CD4-positive, alpha-beta T cell (primary cell): ENCODE measurements around the gene DHPS. TPM values are rescaled to one million over a fixed set of nuclear protein-coding genes. Genes with fewer than 3 reads are reported as not detected.

Source experiments
- ATAC-seq: fragments of 200-7000 bp; cut with Tn5 transposase; one replicate; pipeline ENCODE4 v1.10.0; 2022; ENCODE audit warnings: mild to moderate bottlenecking; ENCODE audit not compliant: poor library complexity
- CTCF ChIA-PET: fragments of 350-600 bp; sonication (Branson Sonifier 250); formaldehyde crosslinking; loops from one replicate; lab custom pipeline; 2021; ENCODE audit warnings: antibody characterized with exemption, inconsistent platforms; lab: Charles Lee
- POLR2A ChIA-PET: fragments of 350-600 bp; sonication (Branson Sonifier 250); formaldehyde crosslinking; loops from one replicate; lab custom pipeline; 2021; ENCODE audit warnings: antibody characterized with exemption, inconsistent platforms; lab: Charles Lee
- DNase-seq, 14 experiments: peaks; one replicate each; pipeline ENCODE4 v3.0.0-alpha.2; 2013 to 2020; ENCODE audit warnings: mixed read lengths in 2 of 14
- H3K27ac ChIP-seq, 2 donors: one replicate each; pipeline versions ENCODE4 v1.5.1 to v1.7.0; 2013; ENCODE audit warnings: low read length in 2 of 2, low read depth in 1 of 2, mild to moderate bottlenecking in 1 of 2
- H3K27me3 ChIP-seq, 2 experiments: 1 replicate in 1 of 2; 2 replicates in 1 of 2; pipeline versions ENCODE4 v1.6.1 to v1.7.0; 2013; ENCODE audit warnings: low read length in 2 of 2, control low read depth in 1 of 2, mild to moderate bottlenecking in 1 of 2, moderate library complexity in 1 of 2; ENCODE audit not compliant: insufficient read depth in 2 of 2, control insufficient read depth in 1 of 2
- H3K36me3 ChIP-seq: one replicate; pipeline ENCODE4 v1.6.1; 2013; ENCODE audit warnings: low read length, control low read depth; ENCODE audit not compliant: insufficient read depth
- H3K4me1 ChIP-seq: one replicate; pipeline ENCODE4 v1.6.1; 2013; ENCODE audit warnings: low read length, control low read depth; ENCODE audit not compliant: insufficient read depth
- H3K4me3 ChIP-seq: one replicate; pipeline ENCODE4 v1.5.1; 2013; ENCODE audit warnings: mild to moderate bottlenecking, low read length, moderate library complexity
- H3K9me3 ChIP-seq, 2 experiments: 1 replicate in 1 of 2; 2 replicates in 1 of 2; pipeline versions ENCODE4 v1.6.1 to v1.7.0; 2013; ENCODE audit warnings: low read length in 2 of 2, mild to moderate bottlenecking in 2 of 2, control low read depth in 1 of 2, moderate library complexity in 1 of 2; ENCODE audit not compliant: control insufficient read depth in 1 of 2, insufficient read depth in 1 of 2
- H3K27ac Mint-ChIP-seq: one replicate; pipeline ENCODE4 v1.8.0; 2020; ENCODE audit warnings: mixed read lengths
- H3K27me3 Mint-ChIP-seq: one replicate; pipeline ENCODE4 v1.8.0; 2021; ENCODE audit warnings: mixed read lengths
- H3K36me3 Mint-ChIP-seq: one replicate; pipeline ENCODE4 v1.8.0; 2021; ENCODE audit warnings: low read depth, mixed read lengths
- H3K4me1 Mint-ChIP-seq: one replicate; pipeline ENCODE4 v1.8.0; 2021; ENCODE audit warnings: low read depth, mixed read lengths
- H3K4me3 Mint-ChIP-seq: one replicate; pipeline ENCODE4 v1.8.0; 2020; ENCODE audit warnings: mild to moderate bottlenecking, mixed read lengths
- H3K9me3 Mint-ChIP-seq: one replicate; pipeline ENCODE4 v1.8.0; 2020; ENCODE audit warnings: mixed read lengths
- CTCF ChIP-seq: fragments of 200-600 bp; IDR thresholded peaks from one replicate; pipeline ENCODE4 v1.8.0; 2022; ENCODE audit warnings: antibody characterized with exemption, mild to moderate bottlenecking
- intact Hi-C, 2 experiments: fragments of 100-400 bp; cut with DNase I in 1 of 2; cut with micrococcal nuclease in 1 of 2; formaldehyde crosslinking; loops; one replicate each; pipeline versions ENCODE4 v1.15.1 to v1.9.0; 2023 to 2025; cut with DNase I, micrococcal nuclease
- total RNA-seq, 174 experiments: library from RNA in 2 of 174; stranded (reverse) in 2 of 174; gene quantifications; one replicate each; pipeline ENCODE4 v1.2.3 and lab custom pipeline; 2021 to 2026

Gene DHPS
- total RNA-seq, 2 experiments from 2014 or later, result 112 to 113 TPM

- no peak overlapping the region for H3K27ac Mint-ChIP-seq
- Histone ChIP-seq H3K36me3 (peaks cover 2% of the 10 kb centered on the region), H3K27ac (no peak overlapping the region), H3K9me3 (no peaks in the 10 kb centered on the region), H3K4me1 (peaks cover 23% of the 10 kb centered on the region), H3K27me3 (no peaks in the 10 kb centered on the region), H3K4me3 (no peak overlapping the region)
- no peak for DNase-seq
- no peak for TF ChIP-seq CTCF
- H3K27me3 Mint-ChIP-seq, result no peaks in the 10 kb centered on the region
- intact Hi-C loops, result loop anchor here in 1 of 2 experiments (10.0 kb wide), 1 partner anchor 1190 kb away; the partner anchor contains the start of gene ZNF653
- CTCF ChIA-PET, result interaction anchor here (1.0 kb wide), 1 partner anchor 82 kb away, joined by 3 read pairs; no protein-coding TSS in a partner anchor
- peaks cover 16% of the 10 kb centered on the region for H3K36me3 Mint-ChIP-seq
- ATAC-seq, result no peak
- H3K9me3 Mint-ChIP-seq, result no peaks in the 10 kb centered on the region
- H3K4me3 Mint-ChIP-seq, result peak overlapping the region; percentile 20
- POLR2A ChIA-PET, result interaction anchor here (2.1 to 2.7 kb wide), 2 partner anchors 14 to 27 kb away, joined by 12 to 27 read pairs; partner anchors contain the start of gene DHPS
- H3K4me1 Mint-ChIP-seq, result peaks cover 11% of the 10 kb centered on the region
These were observed 13.4 kb upstream of the DHPS start for GRCh38 chr19:12695096-12695495.

GRCh38 chr19:12694641-12695040 is 13.0 kb upstream of the DHPS start:
- Mint-ChIP-seq H3K4me3 (no peak overlapping the region), H3K27me3 (no peaks in the 10 kb centered on the region), H3K27ac (no peak overlapping the region), H3K9me3 (no peaks in the 10 kb centered on the region), H3K36me3 (peaks cover 16% of the 10 kb centered on the region), H3K4me1 (peaks cover 11% of the 10 kb centered on the region)
- ChIA-PET POLR2A (interaction anchor here (2.7 kb wide), 1 partner anchor 13 kb away, joined by 27 read pairs; the partner anchor contains the start of gene DHPS), CTCF (interaction anchor here (1.0 kb wide), 1 partner anchor 83 kb away, joined by 3 read pairs; no protein-coding TSS in a partner anchor)
- no peak overlapping the region for H3K27ac ChIP-seq
- DNase-seq (peak in 1 of 14 experiments; percentile 20), ATAC-seq (no peak)
- no peak overlapping the region for H3K4me3 ChIP-seq
- intact Hi-C loops, result loop anchor here in 1 of 2 experiments (10.0 kb wide), 1 partner anchor 1190 kb away; the partner anchor contains the start of gene ZNF653
- no peaks in the 10 kb centered on the region for H3K9me3 ChIP-seq
- no peaks in the 10 kb centered on the region for H3K27me3 ChIP-seq
- peaks cover 2% of the 10 kb centered on the region for H3K36me3 ChIP-seq
- TF ChIP-seq CTCF, result no peak
- H3K4me1 ChIP-seq, result peaks cover 23% of the 10 kb centered on the region

- Mint-ChIP-seq H3K9me3 (no peaks in the 10 kb centered on the region), H3K4me1 (peaks cover 8% of the 10 kb centered on the region), H3K36me3 (peaks cover 8% of the 10 kb centered on the region), H3K27ac (no peak overlapping the region), H3K27me3 (no peaks in the 10 kb centered on the region), H3K4me3 (no peak overlapping the region)
- ATAC-seq, result no peak
- H3K4me1 ChIP-seq, result peaks cover 23% of the 10 kb centered on the region
- intact Hi-C loops, result loop anchor here in 1 of 2 experiments (10.0 kb wide), 1 partner anchor 1188 kb away; the partner anchor contains the start of gene ZNF653
- no peak overlapping the region for H3K27ac ChIP-seq
- ChIA-PET POLR2A (no interaction called here), CTCF (no interaction called here)
- H3K27me3 ChIP-seq, result no peaks in the 10 kb centered on the region
- peaks cover 2% of the 10 kb centered on the region for H3K36me3 ChIP-seq
- no peak for TF ChIP-seq CTCF
- DNase-seq, result no peak
- H3K4me3 ChIP-seq, result no peak overlapping the region
- no peaks in the 10 kb centered on the region for H3K9me3 ChIP-seq
These were observed 11.3 kb upstream of the DHPS start for GRCh38 chr19:12692960-12693359.
